GDM1 (cell line): ENCODE measurements around the gene PIP5K1C.

Source experiments
- DNase-seq: peaks from one replicate; lab custom pipeline; 2025; lab: John Stamatoyannopoulos, UW

The PIP5K1C gene

DNA sequence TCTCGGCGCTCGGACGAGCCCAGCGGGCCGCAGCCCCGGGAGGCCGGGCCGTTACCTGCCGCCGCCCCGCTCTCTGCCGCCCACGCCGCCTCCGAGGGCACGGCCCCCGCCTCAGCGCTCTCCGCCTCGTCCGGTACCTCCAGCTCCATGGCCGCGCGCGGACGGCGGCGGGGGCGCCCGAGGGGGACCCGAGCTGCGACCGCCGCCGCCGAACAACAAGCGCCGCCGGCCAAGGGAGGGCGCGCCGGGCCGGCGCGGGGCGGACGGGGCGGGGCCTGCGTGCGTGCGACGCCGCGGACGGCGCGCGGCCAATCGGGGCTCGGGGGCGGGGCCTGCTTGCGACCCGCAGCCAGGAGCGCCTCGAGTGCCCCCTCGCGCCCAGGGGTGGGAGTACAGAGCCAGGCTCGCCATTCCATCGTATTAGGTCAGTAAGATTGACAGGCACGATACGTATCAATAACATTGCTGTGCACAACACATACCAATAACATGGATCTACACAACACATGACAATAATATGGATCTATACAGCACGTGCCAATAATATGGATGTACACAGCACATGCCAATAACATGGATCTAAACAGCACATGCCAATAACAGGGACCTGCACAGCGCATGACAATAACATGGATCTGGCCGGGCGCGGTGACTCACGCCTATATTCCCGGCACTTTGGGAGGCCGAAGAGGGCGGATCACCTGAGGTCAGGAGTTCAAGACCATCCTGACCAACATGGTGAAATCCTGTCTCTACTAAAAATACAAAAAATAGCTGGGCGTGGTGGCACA lies at the start of gene PIP5K1C:
Gene PIP5K1C (minus strand): TSS at position 227 of the 791 bp plus-strand sequence. CDS start 78 bp downstream, at position 149.
- DNase-seq, result peak; percentile 80

DNA sequence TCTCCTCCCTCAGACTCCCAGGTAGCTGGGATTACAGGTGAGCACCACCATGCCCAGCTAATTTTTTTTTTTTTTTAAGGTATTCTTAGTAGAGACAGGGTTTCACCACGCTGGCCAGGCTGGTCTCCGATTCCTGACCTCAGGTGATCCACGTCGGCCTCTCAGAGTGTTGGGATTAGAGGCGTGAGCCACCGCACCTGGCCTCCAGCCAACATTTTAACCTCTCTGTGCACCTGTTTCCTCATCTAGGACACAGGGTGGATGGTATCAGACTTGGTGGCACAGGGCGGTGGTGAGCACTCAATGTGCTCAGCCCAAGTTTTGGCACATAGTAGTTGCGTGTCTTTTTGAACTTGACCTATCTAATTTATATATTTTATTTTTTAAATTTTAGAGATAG lies 48.7 kb upstream of the PIP5K1C start:
- DNase-seq, result no peak

GRCh38 chr19:3746371-3747056 lies 46.2 kb upstream of the PIP5K1C start:
- no peak for DNase-seq

DNA sequence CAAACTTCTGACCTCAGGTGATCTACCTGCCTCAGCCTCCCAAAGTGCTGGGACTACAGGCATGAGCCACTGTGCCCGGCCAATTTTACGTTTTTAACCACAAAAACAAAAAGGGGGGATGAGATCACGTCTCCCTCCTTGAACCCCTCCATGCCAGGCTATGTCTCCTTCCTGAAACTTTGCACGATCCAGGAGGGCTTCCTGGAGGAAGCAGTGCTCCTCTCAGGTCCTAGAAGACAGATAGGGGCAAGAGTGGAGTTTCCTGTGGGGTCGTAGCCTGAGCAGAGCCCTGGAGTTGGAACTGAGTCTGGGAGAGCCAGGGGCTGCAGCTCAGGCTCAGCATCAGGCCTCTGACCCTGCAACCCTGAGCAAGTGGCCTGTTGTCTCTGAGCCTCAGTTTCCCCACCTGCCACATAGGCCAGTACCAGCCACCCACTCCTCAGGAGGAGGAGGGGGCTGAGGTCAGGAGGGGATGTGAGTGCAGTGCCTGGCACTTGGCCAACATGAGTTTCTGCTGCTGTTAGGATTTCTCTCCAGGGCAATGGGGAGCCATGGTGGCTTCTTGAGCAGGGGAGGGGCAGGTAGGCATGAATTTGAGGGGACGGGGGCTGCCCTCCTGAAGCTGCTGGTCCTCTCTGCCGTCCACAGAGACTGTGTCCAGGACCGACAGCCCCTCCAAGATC lies 45.2 kb upstream of the PIP5K1C start:
- DNase-seq, result no peak

DNA sequence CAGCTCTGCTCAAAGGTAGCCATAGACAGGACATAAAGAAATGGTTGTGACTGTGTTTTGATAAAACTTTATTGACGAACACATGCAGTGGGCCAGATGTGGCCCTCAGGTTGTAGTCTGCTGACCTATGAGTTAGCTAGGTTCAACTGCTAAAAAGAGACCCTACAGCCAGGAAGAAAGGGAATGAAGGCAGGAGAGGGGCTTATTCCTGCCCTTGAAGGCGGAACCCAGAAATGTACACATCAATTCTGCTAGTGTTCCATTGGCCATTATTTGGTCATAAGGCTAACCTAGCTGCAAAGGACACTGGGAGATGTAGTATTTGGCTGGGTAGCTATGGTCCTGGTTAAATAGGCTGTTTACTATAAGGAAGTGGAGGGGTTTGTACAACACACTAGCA lies 43.2 kb upstream of the PIP5K1C start:
- no peak for DNase-seq

GRCh38 chr19:3740431-3740830 lies 40.2 kb upstream of the PIP5K1C start:
- DNase-seq, result no peak

DNA sequence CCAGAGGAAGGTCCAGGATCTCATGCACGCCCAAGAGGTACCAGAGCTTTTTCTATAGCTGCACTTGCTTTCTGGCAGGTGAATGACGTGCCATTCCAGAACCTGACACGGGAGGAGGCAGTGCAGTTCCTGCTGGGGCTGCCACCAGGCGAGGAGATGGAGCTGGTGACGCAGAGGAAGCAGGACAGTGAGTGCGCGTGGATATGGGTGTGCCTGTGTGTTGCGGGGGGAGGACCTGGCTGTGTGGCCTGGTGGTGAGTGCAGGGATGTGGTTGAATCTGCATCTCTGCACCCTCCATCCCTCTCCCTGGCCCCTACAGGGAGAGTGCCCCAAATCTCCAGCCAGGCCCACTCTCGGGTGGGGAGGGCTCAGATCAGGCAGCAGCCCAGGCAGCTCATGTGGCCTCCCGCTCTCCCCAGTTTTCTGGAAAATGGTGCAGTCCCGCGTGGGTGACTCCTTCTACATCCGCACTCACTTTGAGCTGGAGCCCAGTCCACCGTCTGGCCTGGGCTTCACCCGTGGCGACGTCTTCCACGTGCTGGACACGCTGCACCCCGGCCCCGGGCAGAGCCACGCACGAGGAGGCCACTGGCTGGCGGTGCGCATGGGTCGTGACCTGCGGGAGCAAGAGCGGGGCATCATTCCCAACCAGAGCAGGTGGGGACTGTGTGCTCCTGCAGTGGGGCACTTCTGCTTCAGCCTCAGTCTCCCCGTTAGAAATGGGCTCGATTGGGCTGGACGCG lies 38.4 kb upstream of the PIP5K1C start:
- no peak for DNase-seq

DNA sequence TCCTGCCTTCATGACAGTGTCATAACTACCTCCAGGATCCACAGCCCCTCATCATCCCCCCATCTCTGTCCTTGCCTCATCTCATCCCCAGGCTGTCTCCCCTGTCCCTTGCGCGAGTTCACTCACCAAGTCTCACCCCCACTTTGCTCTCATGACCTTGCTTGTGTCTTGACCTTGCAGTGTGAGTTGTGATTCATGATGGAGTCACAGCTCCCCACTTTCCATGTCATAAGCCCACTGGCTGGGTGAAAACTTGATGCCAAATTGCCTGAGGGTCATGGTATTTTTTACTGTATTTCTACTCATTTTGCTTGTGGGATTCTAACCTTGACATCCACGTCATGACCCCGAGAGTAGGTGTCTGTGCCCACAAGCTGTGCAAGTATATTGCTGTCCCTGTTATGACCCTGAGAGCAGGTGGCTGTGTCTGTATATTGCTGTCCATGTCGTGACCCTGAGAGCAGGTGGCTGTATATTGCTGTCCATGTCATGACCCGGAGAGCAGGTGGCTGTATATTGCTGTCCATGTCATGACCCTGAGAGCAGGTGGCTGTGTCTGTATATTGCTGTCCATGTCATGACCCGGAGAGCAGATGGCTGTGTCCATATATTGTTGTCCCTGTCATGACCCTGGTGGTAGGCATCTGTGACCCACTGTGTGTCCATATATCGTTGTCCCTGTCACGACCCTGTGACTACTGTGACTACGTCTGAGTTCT lies 37.4 kb upstream of the PIP5K1C start:
- DNase-seq, result no peak

GRCh38 chr19:3736106-3736724 lies 35.9 kb upstream of the PIP5K1C start:
- no peak for DNase-seq

DNA sequence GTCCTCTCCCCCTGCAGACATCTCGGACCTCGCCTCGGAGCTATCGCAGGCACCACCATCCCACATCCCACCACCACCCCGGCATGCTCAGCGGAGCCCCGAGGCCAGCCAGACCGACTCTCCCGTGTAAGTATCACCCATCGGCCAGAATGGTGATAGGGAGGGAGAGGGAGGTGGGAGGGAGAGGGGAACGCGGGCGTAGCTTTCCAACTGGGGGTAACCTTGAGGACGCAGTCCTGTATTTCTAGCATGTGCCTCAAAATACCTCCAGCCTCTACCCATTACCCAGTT lies 34.0 kb upstream of the PIP5K1C start:
- no peak for DNase-seq

GRCh38 chr19:3733549-3734309 lies 33.5 kb upstream of the PIP5K1C start:
- DNase-seq, result no peak

GRCh38 chr19:3732108-3732507 lies 31.8 kb upstream of the PIP5K1C start:
- no peak for DNase-seq

GRCh38 chr19:3730457-3730958 lies 30.2 kb upstream of the PIP5K1C start:
- no peak for DNase-seq

DNA sequence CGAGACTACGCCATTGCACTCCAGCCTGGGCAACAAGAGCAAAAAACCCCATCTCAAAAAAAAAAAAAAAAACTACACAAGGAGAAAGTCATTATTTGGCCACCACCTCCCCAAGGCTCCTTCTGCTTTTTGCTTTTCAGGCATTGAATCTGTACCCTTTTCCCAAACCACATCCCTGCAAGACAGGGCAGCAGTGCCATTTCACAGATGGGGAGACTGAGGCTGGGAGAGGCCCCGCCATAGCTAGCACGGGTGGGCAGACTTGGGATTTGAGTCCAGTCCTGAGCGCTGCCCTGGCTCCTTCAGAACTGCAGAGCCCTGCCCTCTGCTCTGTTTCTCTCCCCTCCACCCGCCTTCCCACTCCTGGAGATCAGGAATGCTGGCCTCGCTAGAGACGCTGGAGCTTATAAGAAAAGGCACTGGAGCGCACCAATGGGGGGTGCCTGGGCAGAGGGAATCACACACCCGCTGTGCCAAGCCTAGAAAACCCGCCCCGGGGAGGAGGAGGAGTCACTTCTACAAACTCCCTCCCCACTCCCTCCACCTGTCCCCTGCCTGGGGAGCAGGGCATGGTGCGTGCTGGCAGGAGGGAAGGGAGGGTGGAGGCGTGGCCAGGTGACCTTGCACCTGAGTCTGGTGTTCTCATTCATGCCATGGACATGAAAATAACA lies 25.5 kb upstream of the PIP5K1C start:
- DNase-seq, result no peak

- DNase-seq, result no peak
Observed at GRCh38 chr19:3725121-3725520, 24.9 kb upstream of the PIP5K1C start.

DNA sequence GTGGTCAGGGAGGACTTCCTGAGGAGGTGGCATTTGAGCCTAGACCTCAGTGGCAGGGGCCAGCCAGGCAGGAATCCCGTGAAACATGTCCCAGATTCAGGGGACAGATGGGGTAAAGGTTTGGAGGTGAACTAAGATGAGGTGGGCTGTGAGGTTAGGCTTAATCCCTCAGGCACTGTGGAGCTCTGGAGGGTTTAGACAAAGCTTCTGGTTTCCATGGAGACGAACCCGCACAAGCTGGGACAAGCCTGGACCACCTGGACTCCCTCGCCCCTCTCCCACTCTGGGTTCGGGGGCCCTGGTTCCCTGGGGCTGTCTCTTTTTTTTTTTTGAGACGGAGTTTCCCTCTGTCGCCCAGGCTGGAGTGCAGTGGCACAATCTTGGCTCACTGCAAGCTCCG lies 23.6 kb upstream of the PIP5K1C start:
- DNase-seq, result no peak

DNA sequence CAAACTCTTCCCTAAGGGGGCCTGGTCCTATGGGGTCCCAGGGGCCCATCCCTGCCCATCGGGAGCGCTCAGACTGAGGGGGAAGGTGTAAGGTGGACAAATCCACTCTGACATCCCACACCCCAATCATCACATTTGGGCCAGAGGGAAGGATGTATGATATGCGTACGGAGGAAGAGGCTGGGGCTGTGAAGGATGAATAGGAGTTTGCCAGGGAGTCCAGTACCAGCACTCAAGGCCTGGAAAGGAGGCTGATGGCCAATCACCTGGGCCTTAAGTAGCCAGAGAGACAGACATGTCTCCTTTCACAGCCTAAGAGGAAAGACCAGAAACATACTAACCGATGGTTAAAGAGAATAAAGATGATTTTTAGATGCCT lies 22.8 kb upstream of the PIP5K1C start:
- DNase-seq, result no peak

GRCh38 chr19:3722443-3723109 lies 22.3 kb upstream of the PIP5K1C start:
- no peak for DNase-seq

GRCh38 chr19:3721887-3722442 lies 21.7 kb upstream of the PIP5K1C start:
- no peak for DNase-seq
